ENCODE results near the gene SHROOM4. TPM values are rescaled to one million over a fixed set of nuclear protein-coding genes. Genes with fewer than 3 reads are reported as not detected.

SHROOM4 gene
- total RNA-seq, 1 experiment from 2014 or later: 0.05 TPM

GRCh38 chrX:50704360-50704759, 109.6 kb downstream of the SHROOM4 start:
- Histone ChIP-seq H2AFZ (ENCODE audit: low read depth, low read length, poor library complexity, severe bottlenecking) (no peak overlapping the region), H3K4me2 (ENCODE audit: low read length) (no peak overlapping the region), H3K27me3 (ENCODE audit: insufficient read depth, low read length) (peaks cover 13% of the 10 kb centered on the region; the same call in 1 of the 2 replicates), H3K9me3 (ENCODE audit: control insufficient read depth in 1 of 2, insufficient read depth in 1 of 2, low read depth in 1 of 2, low read length in 2 of 2) (no peaks in the 10 kb centered on the region), H3K9me2 (ENCODE audit: insufficient read depth) (no peaks in the 10 kb centered on the region), H3K27ac (ENCODE audit: low read depth, low read length) (no peak overlapping the region), H3K4me1 (ENCODE audit: control insufficient read depth in 1 of 2, insufficient read depth in 2 of 2, low read length in 2 of 2) (no peaks in the 10 kb centered on the region), H3K79me2 (ENCODE audit: insufficient read depth, low read length) (no peaks in the 10 kb centered on the region), H3K4me3 (replicated peaks in 1 of 2; ENCODE audit: low read depth in 1 of 2, low read length in 2 of 2) (no peak overlapping the region), H3K36me3 (ENCODE audit: control insufficient read depth in 1 of 2, insufficient read depth in 2 of 2, low read length in 2 of 2) (no peaks in the 10 kb centered on the region), H3K9ac (ENCODE audit: low read length) (no peak overlapping the region), H4K20me1 (ENCODE audit: insufficient read depth) (no peaks in the 10 kb centered on the region; the same call in 1 of the 2 replicates)
- ChIA-PET RAD21 (ENCODE audit: low non-redundant PET in 1 of 2, low total read pairs in 2 of 2, uncharacterized antibody in 2 of 2, unreplicated experiment in 2 of 2) (no interaction called here), POLR2A (no interaction called here), CTCF (no interaction called here)
- DNase-seq (ENCODE audit: low read depth, low spot score): no peak
- BruUV-seq (replicated peaks): no TSS peak
- ATAC-seq: no peak
- no peak for TF ChIP-seq ELF1 (IDR thresholded peaks at IDR 0.05; ENCODE audit: borderline replicate concordance, low read depth)
- no peak for TF ChIP-seq SIN3A (IDR thresholded peaks at IDR 0.05; ENCODE audit: low read depth)
- TF ChIP-seq FOSL1 (IDR thresholded peaks at IDR 0.05; ENCODE audit: low read depth): no peak
- TF ChIP-seq RAD21 (IDR thresholded peaks at IDR 0.05; ENCODE audit: low read depth): no peak
- no peak for TF ChIP-seq TCF7L2 (IDR thresholded peaks at IDR 0.05; ENCODE audit: borderline replicate concordance, extremely low read depth, insufficient read depth, insufficient read length)
- TF ChIP-seq ZNF274 (IDR thresholded peaks at IDR 0.05; ENCODE audit: low read depth, low read length): no peak
- no peak for TF ChIP-seq JUND (IDR thresholded peaks at IDR 0.05)
- no peak for TF ChIP-seq REST (IDR thresholded peaks at IDR 0.05; ENCODE audit: low read depth)
- TF ChIP-seq SRF (IDR thresholded peaks at IDR 0.05; ENCODE audit: low read depth): no peak
- no peak for TF ChIP-seq ZFX (IDR thresholded peaks at IDR 0.05)
- TF ChIP-seq EGR1 (IDR thresholded peaks at IDR 0.05; ENCODE audit: low read depth): no peak
- no peak for TF ChIP-seq CBX3 (IDR thresholded peaks at IDR 0.05; ENCODE audit: low read depth)
- TF ChIP-seq SP1 (IDR thresholded peaks at IDR 0.05; ENCODE audit: low read depth): no peak
- intact Hi-C loops (cut with micrococcal nuclease): loop anchor here (10.0 kb wide), 1 partner anchor 60 kb away; no protein-coding TSS in a partner anchor
